ENCODE data around the gene TMEM200C.
"Not testable (repeated sequence)": the region's sequence is repeated elsewhere in the genome, so short reads cannot be mapped to it uniquely, and the experiment has no call there.

TMEM200C gene

GRCh38 chr18:5865521-5865920 lies 29.8 kb downstream of the TMEM200C start:
- no peak for DNase-seq
- no peaks in the 10 kb centered on the region for H3K36me3 Mint-ChIP-seq (ENCODE audit: low read depth)
- peaks cover 8% of the 10 kb centered on the region for H3K27me3 Mint-ChIP-seq (ENCODE audit: low read depth, poor library complexity)
- H3K4me3 Mint-ChIP-seq, result no peak overlapping the region
- no peaks in the 10 kb centered on the region for H3K4me1 Mint-ChIP-seq
- H3K27ac Mint-ChIP-seq, result no peak overlapping the region
- peaks cover 37% of the 10 kb centered on the region for H3K9me3 Mint-ChIP-seq
- TF ChIP-seq CTCF (IDR thresholded peaks at IDR 0.05), result no peak

- not testable (repeated sequence) for H3K4me3 Mint-ChIP-seq; H3K4me1 Mint-ChIP-seq; H3K27me3 Mint-ChIP-seq (ENCODE audit: low read depth, poor library complexity); H3K27ac Mint-ChIP-seq; H3K36me3 Mint-ChIP-seq (ENCODE audit: low read depth); DNase-seq
- peaks cover 45% of the 10 kb centered on the region for H3K9me3 Mint-ChIP-seq
Observed at GRCh38 chr18:5862127-5862526, 33.2 kb downstream of the TMEM200C start.

GRCh38 chr18:5857180-5857579 lies 38.1 kb downstream of the TMEM200C start:
- Mint-ChIP-seq H3K4me3 (no peak overlapping the region), H3K4me1 (no peaks in the 10 kb centered on the region), H3K27ac (no peak overlapping the region), H3K36me3 (ENCODE audit: low read depth) (no peaks in the 10 kb centered on the region), H3K9me3 (peaks cover 24% of the 10 kb centered on the region), H3K27me3 (ENCODE audit: low read depth, poor library complexity) (no peaks in the 10 kb centered on the region)
- no peak for DNase-seq
- no peak for TF ChIP-seq CTCF (IDR thresholded peaks at IDR 0.05)

GRCh38 chr18:5853253-5853652 lies 42.1 kb downstream of the TMEM200C start:
- TF ChIP-seq CTCF (IDR thresholded peaks at IDR 0.05), result no peak
- no peak for DNase-seq
- no peak overlapping the region for H3K4me3 Mint-ChIP-seq
- H3K9me3 Mint-ChIP-seq, result no peaks in the 10 kb centered on the region
- no peaks in the 10 kb centered on the region for H3K4me1 Mint-ChIP-seq
- H3K27me3 Mint-ChIP-seq (ENCODE audit: low read depth, poor library complexity), result no peaks in the 10 kb centered on the region
- H3K27ac Mint-ChIP-seq, result no peak overlapping the region
- H3K36me3 Mint-ChIP-seq (ENCODE audit: low read depth), result no peaks in the 10 kb centered on the region

- TF ChIP-seq CTCF (IDR thresholded peaks at IDR 0.05), result no peak
- Mint-ChIP-seq H3K4me1 (no peaks in the 10 kb centered on the region), H3K27me3 (ENCODE audit: low read depth, poor library complexity) (no peaks in the 10 kb centered on the region), H3K36me3 (ENCODE audit: low read depth) (no peaks in the 10 kb centered on the region), H3K9me3 (no peaks in the 10 kb centered on the region), H3K4me3 (no peak overlapping the region), H3K27ac (no peak overlapping the region)
- no peak for DNase-seq
Observed at GRCh38 chr18:5851998-5852397, 43.3 kb downstream of the TMEM200C start.

- DNase-seq, result no peak
- H3K9me3 Mint-ChIP-seq, result peaks cover 18% of the 10 kb centered on the region
- peaks cover 4% of the 10 kb centered on the region for H3K27me3 Mint-ChIP-seq (ENCODE audit: low read depth, poor library complexity)
- no peak overlapping the region for H3K27ac Mint-ChIP-seq
- no peaks in the 10 kb centered on the region for H3K4me1 Mint-ChIP-seq
- H3K4me3 Mint-ChIP-seq, result no peak overlapping the region
- no peak for TF ChIP-seq CTCF (IDR thresholded peaks at IDR 0.05)
- H3K36me3 Mint-ChIP-seq (ENCODE audit: low read depth), result no peaks in the 10 kb centered on the region
Observed at GRCh38 chr18:5842653-5843052, 52.7 kb downstream of the TMEM200C start.
